ENCODE measurements around the gene TRMT2A. TPM values are rescaled to one million over a fixed set of nuclear protein-coding genes. Genes with fewer than 3 reads are reported as not detected.

Gene TRMT2A
- total RNA-seq, 1 donor from 2014 or later: 44.8 TPM

DNA sequence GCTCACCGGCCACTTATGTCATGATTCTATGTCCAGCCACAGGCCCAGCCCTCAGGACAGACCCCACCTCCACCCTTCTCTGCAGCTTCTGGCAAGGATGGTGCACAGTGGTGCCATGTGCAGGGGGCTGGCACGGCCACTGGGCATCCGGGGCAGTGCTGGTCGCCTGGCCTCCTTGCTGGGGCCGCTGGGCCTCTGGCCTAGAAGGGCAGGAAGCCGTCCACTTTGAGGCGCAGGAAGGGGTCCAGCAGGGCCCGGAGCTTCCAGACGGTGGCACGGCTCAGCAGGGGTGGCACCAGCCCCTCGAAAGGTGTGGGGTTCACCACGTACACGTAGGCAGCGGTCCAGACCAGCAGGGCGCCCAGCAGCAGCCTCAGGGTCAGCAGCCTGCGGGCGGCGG is 31.4 kb upstream of the TRMT2A start:
- TF ChIP-seq, protein P1, sequence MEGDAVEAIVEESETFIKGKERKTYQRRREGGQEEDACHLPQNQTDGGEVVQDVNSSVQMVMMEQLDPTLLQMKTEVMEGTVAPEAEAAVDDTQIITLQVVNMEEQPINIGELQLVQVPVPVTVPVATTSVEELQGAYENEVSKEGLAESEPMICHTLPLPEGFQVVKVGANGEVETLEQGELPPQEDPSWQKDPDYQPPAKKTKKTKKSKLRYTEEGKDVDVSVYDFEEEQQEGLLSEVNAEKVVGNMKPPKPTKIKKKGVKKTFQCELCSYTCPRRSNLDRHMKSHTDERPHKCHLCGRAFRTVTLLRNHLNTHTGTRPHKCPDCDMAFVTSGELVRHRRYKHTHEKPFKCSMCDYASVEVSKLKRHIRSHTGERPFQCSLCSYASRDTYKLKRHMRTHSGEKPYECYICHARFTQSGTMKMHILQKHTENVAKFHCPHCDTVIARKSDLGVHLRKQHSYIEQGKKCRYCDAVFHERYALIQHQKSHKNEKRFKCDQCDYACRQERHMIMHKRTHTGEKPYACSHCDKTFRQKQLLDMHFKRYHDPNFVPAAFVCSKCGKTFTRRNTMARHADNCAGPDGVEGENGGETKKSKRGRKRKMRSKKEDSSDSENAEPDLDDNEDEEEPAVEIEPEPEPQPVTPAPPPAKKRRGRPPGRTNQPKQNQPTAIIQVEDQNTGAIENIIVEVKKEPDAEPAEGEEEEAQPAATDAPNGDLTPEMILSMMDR (IDR thresholded peaks at IDR 0.05; ENCODE audit: unreplicated experiment): no peak
- H3K36me3 Mint-ChIP-seq (ENCODE audit: low read depth, unreplicated experiment): no peaks in the 10 kb centered on the region
- no peak for DNase-seq (ENCODE audit: low spot score)
- peaks cover 5% of the 10 kb centered on the region for H3K27me3 Mint-ChIP-seq (ENCODE audit: unreplicated experiment)
- H3K27ac Mint-ChIP-seq (ENCODE audit: unreplicated experiment): no peak overlapping the region
- no peaks in the 10 kb centered on the region for H3K4me1 Mint-ChIP-seq (ENCODE audit: unreplicated experiment)
- H3K4me3 Mint-ChIP-seq (ENCODE audit: unreplicated experiment): no peak overlapping the region
- no peaks in the 10 kb centered on the region for H3K9me3 Mint-ChIP-seq (ENCODE audit: unreplicated experiment)

DNA sequence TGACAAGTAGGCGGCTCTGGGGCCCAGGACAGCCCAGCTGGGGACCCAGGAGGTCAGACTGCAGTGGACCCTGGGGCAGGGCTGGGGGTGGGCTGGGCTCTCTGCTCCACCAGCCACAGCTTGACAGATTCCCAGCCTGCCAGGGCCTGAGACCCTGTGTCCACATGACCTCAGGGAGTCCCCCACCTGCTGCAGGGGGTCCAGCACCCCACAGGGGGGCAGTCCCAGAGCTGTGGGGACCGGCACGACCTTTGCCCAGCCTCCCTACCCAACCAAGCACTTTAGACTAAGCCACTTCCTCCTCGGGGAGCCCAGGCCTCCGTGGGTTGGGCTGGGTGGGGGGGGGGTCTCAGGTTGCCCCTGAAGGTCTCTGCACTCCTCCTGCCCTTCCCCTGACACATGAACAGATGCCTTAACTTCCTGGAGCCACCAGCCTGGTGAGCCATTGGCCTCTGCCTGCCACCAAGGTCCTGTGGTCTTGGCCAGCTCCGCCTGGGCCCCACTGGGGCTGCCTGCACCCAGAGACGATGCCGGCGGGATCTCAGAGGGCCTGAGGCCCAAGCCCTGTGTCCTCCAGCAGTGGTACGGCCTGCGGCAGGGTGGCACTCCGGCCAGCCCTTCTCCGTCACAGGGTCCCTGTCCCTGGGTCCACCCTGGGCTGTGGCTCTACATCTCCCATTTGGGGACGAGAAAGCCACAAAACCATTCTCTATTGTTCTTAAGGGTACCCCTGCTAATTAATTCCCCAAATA is 30.4 kb upstream of the TRMT2A start:
- no peak for DNase-seq (ENCODE audit: low spot score)
- peaks cover 5% of the 10 kb centered on the region for H3K27me3 Mint-ChIP-seq (ENCODE audit: unreplicated experiment)
- no peaks in the 10 kb centered on the region for H3K36me3 Mint-ChIP-seq (ENCODE audit: low read depth, unreplicated experiment)
- TF ChIP-seq, protein P1 (IDR thresholded peaks at IDR 0.05; ENCODE audit: unreplicated experiment): no peak
- no peaks in the 10 kb centered on the region for H3K4me1 Mint-ChIP-seq (ENCODE audit: unreplicated experiment)
- H3K9me3 Mint-ChIP-seq (ENCODE audit: unreplicated experiment): no peaks in the 10 kb centered on the region
- H3K4me3 Mint-ChIP-seq (ENCODE audit: unreplicated experiment): no peak overlapping the region
- no peak overlapping the region for H3K27ac Mint-ChIP-seq (ENCODE audit: unreplicated experiment)

DNA sequence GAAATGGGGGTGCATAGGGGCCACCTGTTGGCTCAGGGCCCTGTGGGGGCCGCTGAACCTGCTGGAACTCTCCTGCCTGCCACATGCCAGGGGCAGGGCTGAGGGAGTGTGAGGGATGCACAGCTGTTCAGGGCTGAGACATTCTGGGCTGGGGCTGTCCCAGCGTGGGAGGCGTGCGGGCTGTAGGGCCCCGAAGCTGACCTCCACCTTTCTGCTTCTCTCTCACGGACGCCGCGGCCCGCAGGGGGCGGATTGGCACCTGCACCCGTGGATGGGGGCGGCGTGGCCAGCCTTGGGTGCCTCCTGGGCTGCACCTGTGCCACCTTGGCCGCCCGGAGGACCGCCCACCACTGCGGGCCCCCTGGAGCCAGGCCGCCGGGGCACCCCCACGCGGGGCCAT is 29.8 kb upstream of the TRMT2A start:
- no peak overlapping the region for H3K27ac Mint-ChIP-seq (ENCODE audit: unreplicated experiment)
- TF ChIP-seq, protein P1 (IDR thresholded peaks at IDR 0.05; ENCODE audit: unreplicated experiment): no peak
- no peaks in the 10 kb centered on the region for H3K36me3 Mint-ChIP-seq (ENCODE audit: low read depth, unreplicated experiment)
- H3K9me3 Mint-ChIP-seq (ENCODE audit: unreplicated experiment): no peaks in the 10 kb centered on the region
- H3K27me3 Mint-ChIP-seq (ENCODE audit: unreplicated experiment): peaks cover 2% of the 10 kb centered on the region
- H3K4me1 Mint-ChIP-seq (ENCODE audit: unreplicated experiment): no peaks in the 10 kb centered on the region
- no peak overlapping the region for H3K4me3 Mint-ChIP-seq (ENCODE audit: unreplicated experiment)
- no peak for DNase-seq (ENCODE audit: low spot score)

DNA sequence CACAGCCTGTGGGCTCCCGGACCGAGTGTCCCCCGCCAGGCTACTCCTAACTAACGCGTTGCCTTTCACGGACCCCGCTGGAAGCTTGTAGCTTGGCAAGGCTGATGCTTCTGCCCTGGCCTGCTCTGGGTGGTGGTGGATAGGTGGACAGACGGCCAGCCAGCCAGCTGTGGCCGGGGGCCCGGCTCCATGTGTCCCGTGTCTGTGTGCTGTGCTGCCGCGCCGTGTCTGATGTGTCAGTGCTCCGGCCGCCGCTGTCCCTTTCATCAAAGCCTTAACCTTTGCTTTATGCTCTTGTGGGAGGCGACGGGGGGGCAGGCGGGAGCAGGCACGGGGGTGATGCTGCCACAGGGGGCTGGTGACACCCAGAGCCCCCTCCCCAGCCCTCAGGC is 28.8 kb upstream of the TRMT2A start:
- TF ChIP-seq, protein P1 (IDR thresholded peaks at IDR 0.05; ENCODE audit: unreplicated experiment): no peak
- DNase-seq (ENCODE audit: low spot score): no peak
- Mint-ChIP-seq H3K27me3 (ENCODE audit: unreplicated experiment) (no peaks in the 10 kb centered on the region), H3K9me3 (ENCODE audit: unreplicated experiment) (no peaks in the 10 kb centered on the region), H3K4me1 (ENCODE audit: unreplicated experiment) (no peaks in the 10 kb centered on the region), H3K27ac (ENCODE audit: unreplicated experiment) (no peak overlapping the region), H3K36me3 (ENCODE audit: low read depth, unreplicated experiment) (no peaks in the 10 kb centered on the region), H3K4me3 (ENCODE audit: unreplicated experiment) (no peak overlapping the region)

DNA sequence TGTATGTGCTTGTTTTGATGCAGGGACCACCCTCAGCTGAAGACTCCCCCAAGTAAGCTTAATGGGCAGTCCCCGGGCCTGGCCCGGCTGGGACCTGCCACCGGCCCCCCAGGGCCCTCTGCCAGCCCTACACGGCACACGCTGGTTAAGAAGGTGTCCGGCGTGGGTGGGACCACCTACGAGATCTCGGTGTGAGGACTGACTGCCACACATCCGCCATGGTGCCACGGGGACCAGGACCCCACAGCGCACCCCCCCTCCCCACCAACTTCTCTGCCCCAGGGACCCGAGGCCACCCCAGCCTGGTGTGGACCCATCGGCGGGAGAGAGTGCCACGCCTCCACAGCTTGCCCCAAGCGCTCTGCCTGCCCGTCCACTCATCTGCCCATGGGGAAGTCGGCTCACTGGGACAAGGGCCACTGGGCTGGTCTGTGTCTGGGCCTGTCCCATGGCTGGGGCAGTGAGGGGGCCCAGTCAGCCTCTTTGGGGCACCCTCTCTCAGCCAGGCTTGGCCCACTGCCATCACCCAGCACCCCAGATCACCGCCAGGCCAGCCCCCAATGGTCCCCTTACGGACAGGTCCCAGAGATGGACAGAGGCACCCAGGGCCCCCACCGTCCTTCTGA is 28.3 kb upstream of the TRMT2A start:
- H3K9me3 Mint-ChIP-seq (ENCODE audit: unreplicated experiment): no peaks in the 10 kb centered on the region
- H3K4me1 Mint-ChIP-seq (ENCODE audit: unreplicated experiment): no peaks in the 10 kb centered on the region
- H3K27ac Mint-ChIP-seq (ENCODE audit: unreplicated experiment): no peak overlapping the region
- H3K4me3 Mint-ChIP-seq (ENCODE audit: unreplicated experiment): no peak overlapping the region
- no peak for DNase-seq (ENCODE audit: low spot score)
- H3K36me3 Mint-ChIP-seq (ENCODE audit: low read depth, unreplicated experiment): no peaks in the 10 kb centered on the region
- TF ChIP-seq, protein P1 (IDR thresholded peaks at IDR 0.05; ENCODE audit: unreplicated experiment): no peak
- H3K27me3 Mint-ChIP-seq (ENCODE audit: unreplicated experiment): no peaks in the 10 kb centered on the region

Data from endothelial cell (in vitro differentiated cells).